ENCODE measurements around the gene ATP8A2.

The ATP8A2 gene

DNA sequence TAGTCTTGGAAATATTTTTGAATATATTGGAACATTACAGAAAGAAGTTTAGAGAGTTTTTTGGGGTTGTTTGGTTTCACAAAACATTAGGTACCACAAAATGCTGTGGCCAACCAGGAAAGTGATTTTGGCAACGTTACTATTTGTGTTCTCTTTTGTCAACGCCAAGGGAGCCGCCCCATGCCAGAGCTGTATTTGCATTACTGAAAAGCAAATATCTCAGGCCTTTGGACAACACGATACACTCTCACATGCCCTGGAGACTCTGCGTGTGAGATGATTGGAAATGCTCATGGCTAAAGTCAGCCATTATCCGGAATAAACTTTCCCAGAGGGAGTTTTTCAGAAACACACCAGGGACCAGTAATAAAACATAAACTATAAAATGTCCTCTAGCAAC, 355.5 kb downstream of the ATP8A2 start:
- DNase-seq, result no peak

DNA sequence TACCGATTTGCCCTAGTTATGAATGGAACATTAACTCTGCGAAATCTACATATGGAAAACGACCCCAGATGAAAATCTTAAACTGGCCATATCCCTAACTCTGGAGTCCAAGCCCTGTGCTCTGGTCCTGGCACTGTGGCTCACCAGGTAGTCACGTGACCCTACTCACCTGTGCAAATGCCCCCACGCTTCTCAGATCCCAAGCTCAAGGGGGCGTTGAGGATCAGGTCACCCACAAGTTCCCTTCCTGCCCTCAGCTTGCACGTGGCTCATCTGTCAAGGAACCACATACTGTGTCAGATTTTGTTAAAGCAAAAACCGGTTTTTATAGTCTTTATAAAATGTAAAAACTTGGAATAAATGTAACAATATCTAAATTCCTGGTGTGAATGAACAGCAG, 356.0 kb downstream of the ATP8A2 start:
- DNase-seq, result no peak

DNA sequence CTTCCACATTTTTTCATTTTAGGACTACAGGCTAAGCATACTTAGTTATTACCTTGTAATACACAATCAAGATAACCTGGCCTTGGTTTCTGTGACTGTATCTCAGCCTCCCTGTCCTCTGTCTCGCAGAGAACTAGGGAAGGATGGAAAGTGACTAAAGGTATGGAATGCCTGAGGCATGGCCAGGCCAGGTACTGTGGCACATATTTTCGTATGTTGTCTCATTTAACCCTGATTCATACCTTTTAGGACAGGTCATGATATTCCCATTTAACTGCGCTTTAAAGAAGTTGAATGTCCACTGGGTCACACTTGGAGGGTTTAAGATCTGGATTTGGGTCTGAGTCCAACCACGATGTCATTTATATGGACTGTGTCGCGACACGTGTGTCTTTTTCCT, 357.4 kb downstream of the ATP8A2 start:
- no peak for DNase-seq

DNA sequence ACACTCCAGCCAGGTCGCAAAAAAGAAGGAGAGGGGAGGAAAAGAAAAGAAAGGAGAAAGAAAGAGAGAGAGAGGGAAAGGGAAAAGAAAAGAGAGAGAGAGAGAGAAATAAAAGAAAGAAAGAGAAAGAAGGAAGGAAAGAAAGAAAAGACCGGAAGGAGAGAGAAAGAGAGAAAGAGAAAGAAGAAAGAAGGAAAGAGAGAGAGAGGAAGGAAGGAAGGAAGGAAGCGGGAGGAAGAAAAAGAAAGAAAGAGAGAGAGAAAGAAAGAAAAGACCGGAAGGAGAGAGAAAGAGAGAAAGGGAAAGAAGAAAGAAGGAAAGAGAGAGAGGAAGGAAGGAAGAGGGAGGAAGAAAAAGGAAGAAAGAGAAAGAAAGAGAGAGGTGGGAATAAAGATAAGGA, 359.3 kb downstream of the ATP8A2 start:
- DNase-seq, result no peak

DNA sequence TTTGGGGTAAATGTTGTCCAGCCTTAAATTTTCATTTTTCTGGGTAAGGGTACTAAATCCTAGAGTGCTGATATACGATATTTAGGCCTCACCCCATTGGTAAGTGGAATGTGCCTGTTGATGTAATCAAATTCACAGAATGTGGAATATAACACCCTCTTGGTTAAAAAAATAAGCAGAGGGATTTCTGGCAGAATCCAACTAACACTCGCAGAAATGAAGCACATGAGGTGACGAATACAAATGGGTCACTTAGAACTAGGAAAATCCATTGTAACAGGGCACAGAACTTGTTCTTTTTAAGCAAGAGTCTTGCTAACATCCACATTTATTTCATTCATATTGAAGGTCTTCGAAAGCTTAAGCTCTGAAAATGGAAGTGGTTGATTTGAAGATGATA, 359.8 kb downstream of the ATP8A2 start:
- no peak for DNase-seq

DNA sequence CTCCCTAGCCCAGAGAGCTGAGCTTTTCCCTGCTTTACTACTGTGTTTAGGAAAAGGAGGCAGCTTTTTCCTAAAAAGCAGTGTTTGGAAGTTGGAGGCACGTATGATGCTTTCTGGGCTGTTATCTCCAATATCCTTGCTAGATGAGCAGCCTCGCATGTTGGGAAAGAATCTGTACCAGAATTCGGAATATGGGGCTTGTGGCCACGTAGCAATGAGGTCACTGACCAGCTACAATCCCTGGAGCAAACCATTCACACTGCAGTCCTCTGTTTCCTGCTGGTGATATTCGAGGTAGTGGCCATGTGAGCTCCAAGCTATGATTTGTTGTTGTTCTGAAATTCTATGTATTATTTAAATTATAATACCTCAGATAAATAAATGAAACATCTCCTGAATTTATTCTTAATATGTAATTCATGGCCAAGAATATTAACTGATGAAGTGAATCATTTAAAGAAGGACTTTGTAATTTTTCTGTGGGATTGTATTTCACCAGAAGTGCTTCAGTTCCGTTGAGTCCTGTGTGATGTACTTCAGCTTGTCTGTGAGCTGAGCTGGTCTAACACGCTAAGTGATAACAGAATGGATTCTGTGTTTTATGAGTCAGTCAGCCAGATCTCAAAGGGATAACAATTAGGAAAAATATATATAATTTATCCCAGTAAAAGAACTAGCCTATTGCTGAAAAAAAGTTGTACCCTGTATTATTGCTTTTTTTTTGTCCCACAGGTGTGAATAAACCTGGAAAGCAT, 360.5 kb downstream of the ATP8A2 start:
- no peak for DNase-seq

DNA sequence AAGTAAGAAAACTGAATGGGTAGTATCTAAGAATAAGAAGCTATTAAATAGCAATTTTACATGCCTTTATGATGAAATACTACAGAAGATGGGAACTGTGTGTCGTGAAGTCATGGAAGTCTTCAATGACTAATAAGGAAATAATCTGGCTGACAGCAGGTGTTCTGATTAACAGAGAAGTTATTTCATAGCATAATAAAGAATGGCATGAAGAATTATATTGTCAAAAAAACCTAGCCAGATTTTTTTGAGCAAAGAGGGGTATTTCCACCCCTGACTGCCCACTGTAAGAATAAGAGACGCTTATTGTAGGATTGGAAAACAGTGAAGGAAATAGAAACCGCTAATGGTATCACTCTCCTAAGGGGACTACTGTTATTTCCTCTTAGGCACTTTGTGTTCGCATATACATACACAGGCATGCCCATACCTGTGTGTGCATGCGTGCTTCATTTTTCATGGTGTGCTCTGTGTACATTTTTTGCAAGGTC, 361.3 kb downstream of the ATP8A2 start:
- no peak for DNase-seq

DNA sequence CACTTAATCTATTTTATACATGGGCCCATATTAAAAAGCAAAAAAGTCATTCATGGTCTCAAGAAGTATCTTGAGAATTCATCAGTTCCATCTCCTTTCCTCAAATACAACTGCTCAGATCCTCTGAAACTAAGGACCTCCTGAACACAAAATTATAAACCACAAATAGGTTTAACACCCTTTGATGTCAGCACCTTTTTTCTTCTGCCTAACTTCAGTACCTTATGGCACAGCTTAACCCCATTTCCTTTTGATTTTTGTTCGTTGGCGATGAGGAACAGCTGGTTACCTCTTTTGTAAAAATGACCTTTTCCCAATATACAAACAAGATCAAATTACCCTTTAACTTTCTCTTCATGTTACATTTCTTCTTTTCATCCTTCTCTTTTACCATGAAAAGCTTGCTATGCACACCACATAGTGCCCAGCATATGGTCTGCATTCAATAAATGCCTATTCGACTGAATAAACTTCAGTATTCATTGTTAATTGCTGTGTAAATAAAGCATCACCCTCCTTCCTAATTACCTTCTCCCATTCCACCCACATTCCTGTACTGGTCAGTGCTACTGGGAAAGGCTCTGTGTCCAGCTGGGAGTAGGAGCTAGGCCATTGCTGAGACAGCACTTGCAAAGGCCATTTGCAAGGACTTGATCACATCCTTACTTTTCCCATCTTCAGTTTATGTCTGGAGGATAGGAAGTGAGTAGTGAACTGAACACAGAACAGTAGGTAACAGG, 362.1 kb downstream of the ATP8A2 start:
- no peak for DNase-seq

DNA sequence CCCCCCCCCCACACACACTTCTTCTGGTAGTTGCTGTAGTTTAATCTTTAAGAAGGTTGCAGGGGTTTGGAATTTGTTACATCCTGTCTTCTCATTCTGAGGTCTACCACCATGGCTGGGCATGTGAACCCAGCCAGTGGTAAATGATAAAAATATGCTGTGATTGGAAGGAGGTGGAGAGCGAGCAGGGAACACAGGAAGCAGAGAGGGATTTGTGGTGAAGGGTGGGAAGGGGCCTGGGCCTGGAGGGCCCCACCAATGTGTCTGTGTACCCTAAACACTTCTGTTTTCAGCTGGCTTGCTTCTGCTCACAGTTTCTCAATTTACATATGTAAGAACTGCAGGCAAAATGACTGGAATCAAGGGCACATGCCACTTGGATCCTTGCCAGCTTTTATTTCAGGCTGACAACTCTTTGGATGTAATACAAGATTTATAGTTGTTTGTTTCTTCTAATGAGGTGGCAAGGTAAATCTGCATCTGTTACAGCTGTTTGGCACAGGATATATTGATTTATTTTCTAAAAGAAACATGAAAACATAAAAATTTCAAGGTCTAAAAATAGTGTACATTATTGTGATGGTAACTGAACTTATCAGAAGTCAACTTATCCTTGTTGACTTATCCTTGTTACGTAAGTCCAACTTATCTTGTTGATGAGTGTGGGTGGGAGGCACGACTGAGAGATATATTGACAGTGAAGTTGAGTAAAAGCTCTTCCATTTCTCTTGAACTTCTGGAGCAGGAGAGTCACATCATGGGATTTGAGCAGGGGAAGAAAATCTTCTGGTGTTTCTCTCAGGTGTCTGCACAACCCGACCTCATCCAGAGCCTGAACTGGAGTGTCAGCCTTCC, 366.8 kb downstream of the ATP8A2 start:
- peak in 1 of 56 donors; percentile 3 for DNase-seq

DNA sequence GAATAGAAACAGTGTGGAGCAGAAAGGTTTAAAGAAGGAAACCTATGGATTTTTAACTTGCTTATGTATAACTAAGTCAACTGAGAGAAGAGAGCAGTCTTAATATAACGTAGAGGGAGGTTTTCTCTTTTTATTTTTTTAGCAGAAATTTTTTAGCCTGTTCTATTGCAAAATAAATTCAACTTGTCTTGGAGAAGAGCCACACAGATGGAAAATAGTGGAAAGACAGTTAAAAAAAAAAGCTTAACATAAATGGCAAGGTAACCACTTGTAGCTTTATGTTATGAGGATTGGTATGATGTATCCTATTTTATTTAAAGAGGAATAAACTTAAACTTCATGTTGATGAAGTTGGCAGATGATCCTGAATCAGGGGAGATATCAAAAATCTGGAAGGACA, 367.6 kb downstream of the ATP8A2 start:
- no peak for DNase-seq

DNA sequence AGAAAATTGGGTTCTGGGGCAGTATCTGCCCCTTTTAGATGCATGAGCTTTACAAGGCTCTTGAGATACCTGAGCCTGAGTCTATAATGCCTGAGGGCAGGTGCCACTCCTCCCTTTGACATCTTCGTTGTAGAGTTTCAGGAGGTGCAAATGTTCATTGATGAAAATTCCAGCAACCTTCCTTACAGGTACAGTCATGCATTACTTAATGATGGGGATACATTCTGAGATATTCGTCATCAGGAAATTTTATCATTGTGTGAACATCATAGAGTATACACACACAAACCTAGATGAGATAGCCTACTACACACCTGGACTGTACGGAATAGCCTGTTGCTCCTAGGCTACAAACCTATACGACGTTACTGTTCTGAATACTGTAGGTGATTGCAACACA, 370.0 kb downstream of the ATP8A2 start:
- DNase-seq, result no peak

DNA sequence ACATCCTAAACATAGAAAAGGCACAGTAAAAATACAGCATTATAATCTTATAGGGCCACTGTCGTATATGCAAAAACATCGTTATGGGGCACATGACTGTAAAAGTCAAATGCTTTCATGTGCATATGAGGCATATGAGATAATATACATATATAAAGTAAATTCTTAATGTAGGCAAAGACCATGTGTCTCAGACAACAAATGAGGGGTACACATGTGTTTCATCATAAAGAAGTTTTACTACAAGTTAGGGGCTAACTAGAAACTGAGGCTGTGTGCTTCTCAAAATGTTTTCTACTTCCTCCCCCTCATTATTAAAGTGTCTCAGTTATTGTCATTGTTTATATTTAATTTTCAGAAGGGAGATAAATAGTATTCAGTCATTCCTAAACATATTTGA, 370.4 kb downstream of the ATP8A2 start:
- DNase-seq, result no peak

DNA sequence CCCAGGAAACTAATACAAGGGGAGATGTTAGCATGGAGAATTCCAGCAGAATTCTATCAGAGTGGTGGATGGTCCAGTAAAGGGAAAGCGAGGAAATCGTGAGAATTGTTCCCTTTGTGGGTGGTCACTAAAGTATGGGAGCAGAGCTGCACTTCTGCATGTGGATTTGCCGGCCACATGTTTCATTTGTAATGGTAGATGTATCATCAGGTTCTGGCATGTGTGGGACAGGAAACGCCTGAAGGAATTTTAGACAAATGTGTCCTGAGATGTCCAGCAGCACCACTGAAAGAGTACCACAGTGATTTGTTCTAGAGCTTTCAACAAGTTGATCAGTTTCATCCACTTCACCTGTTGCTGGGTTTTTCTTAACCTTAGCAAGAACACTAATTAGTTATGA, 371.6 kb downstream of the ATP8A2 start:
- no peak for DNase-seq

DNA sequence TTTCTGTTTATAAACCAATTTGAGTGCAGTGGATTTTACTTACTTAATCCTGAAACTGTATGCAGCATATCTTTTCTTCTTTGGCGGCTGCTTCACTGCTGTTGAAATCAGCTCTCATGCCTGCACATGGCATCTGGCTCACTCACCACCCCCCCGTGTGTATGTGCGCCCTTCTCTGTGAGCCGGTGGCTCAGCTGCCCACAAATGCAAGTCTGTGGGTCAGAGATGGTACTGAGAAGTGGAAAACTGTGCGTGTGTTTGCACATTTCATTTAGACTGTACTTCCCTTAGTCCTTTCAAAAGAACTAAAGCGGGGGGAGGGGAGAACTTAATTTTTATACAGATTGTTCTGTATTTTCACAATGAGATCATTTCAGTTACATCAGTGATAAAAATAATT, 372.4 kb downstream of the ATP8A2 start:
- peak in 2 of 56 donors; percentile 6 for DNase-seq

DNA sequence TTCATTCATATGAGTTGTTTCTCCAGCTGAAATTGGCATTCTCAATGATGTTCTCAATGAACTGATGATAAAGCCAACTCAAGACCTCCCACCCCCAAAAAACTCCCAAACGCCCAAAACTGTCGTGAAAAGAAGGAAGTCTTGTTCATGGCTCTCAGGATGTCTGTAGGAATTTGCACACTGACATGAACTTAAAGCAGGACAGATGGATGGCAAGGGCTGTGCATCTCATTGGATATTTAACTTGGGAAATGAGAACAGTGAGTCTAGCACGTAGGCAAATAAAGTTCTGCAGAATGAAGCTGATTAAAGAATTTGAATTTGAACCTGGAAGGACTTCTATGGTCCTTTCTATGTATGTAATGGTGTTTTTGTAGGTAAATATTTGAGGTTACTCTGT, 374.4 kb downstream of the ATP8A2 start:
- DNase-seq, result no peak

DNA sequence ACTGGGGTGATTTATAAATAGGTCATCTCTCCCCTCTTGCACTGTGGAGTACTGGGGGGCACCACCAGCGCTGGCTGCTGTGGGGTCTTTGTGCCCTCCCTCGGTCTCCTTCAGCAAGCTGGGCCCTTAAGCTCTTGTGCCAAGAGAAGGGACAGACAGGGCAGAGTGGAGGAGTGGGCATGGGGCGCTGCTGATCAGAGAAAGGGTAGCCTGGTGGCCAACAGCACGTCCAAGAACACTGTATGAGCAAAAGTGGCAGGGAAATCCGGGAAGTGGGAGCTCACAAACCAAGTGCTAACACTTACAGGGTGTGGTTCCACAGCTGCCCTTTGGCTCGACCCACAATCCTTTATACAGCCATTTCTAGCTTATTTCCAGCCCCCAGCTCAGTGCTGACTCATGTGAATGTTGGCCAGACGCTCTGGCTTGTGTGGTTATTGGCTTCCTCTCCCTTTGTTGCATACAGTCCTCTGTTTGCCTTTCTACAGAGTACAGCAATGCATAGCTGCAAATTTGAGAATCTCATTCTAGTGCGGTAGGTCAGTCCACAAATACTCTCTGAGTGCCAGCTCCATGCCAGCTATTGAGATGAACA, 381.3 kb downstream of the ATP8A2 start:
- no peak for DNase-seq

DNA sequence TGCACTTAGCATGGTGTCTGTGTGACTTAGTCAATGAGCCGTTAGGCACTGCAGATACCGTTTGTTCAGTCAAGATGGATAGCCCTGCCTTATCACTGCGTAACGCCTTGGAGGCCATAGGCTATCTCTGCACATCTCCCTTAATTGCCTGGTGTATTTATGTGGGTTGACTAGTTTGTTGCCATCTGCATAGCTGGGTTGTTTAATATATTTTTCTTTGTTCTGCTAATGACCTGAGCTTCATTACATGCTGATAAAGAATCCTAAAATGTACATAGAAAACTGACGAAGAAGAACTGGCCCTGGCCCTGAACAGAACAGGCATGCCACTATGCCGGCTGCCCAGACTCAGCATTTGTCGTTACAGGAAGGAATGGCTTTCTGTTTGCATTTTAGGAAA, 382.2 kb downstream of the ATP8A2 start:
- no peak for DNase-seq

DNA sequence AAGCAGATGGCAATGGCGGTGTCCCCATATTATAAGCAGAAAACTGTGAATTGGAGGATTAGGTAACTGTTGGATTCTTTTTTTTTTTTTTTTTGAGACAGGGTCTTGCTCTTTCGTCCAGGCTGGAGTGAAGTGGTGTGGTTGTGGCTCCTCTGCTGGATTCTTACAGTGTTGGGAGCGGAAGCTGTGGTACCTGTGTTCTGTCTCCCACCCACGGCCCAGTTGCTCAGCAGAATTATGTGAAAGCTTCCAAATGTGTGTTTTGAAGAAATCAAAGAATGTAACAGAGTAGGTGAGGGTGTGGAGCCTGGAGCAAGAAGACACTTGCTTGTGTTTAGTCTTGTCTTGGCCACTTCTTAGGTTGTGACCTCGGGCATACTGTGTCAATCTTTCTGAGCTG, 384.5 kb downstream of the ATP8A2 start:
- peak in 2 of 56 donors; percentile 14 to 22 for DNase-seq

DNA sequence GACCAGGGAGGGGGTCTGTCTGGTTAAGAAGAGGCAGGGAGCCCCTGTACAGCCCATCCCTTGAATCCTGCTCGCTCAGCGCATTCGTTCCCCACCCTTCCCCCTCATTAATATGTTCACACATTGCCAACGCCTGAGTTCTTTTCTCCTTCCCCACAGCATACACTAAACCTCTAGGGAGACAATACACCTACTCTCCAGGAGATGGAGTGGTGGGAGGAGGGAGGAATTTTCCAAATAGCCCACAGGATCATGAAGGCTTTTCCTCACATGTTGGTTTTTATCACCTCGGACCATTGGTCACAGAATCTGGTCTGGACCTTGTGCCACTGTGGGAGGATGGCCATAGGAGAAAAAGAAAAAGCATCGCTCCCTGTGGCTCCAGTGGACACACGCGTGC, 385.1 kb downstream of the ATP8A2 start:
- peak in 1 of 56 donors; percentile 14 for DNase-seq

DNA sequence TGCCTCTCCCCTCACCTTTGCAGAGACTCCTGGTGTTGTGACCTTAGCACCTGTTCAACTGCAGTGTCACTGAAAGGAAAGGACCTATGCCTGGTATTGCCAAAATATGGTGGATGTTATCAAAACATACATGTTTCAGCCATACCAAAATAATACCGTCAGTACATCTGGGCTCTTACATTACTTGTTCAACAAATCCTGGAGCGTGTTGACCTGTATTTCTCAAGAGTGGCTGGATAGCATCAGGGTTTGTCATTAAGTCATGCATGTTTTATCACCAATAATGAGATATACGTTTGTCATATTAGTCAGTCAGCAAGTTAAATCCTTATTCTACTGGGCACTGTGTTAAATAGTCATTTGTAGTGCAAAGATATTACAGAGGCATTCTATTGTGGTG, 389.3 kb downstream of the ATP8A2 start:
- DNase-seq, result no peak

DNA sequence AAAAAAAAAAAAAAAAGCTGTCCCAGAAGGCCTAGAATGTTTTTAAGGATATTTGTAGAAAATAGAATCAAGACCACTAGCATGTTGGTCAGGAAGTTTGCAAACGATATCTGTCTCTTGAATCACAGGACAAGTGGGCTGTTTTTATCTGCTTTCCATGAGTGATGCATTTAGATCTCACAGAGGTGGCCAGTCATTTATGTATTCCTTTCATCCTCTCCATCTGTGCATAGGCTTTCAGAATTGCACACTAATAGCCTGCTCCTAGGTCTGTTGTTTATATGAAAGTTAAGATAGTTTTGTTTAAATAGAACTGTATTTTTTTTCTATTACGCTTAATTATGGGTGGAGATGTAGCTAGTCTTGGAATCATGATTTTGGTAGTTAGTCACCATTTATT, 390.5 kb downstream of the ATP8A2 start:
- no peak for DNase-seq

All from amygdala (tissue), 56 donors.